ENCODE measurements around the gene PRSS22. TPM values are rescaled to one million over a fixed set of nuclear protein-coding genes. Genes with fewer than 3 reads are reported as not detected.

Gene PRSS22
- total and polyA plus RNA-seq, 2 donors (not counting 1 experiment from before 2014, with no cell fraction given) = not detected

GRCh38 chr16:2882650-2883457 lies 24.9 kb upstream of the PRSS22 start, which contains the start of gene FLYWCH2:
FLYWCH2 (plus strand) TSS chr16:2883215; CDS start chr16:2896450, 13,235 bp downstream.
- peak; percentile 99 for DNase-seq
- Histone ChIP-seq H3K27me3 (replicated peaks in 1 of 4; ENCODE audit: control extremely low read depth in 1 of 4, control insufficient read depth in 3 of 4, insufficient read depth in 4 of 4, low read length in 3 of 4) (peaks cover 0 to 2% (median 0%) of the 10 kb centered on the region in 4 experiments), H3K79me2 (ENCODE audit: control insufficient read depth, insufficient read depth, low read length) (peaks cover 13% of the 10 kb centered on the region), H3K27ac (ENCODE audit: low read length in 2 of 2) (peak within 1 kb of the TSS; percentile 86 to 89), H3K9me3 (ENCODE audit: control extremely low read depth in 1 of 3, control insufficient read depth in 2 of 3, insufficient read depth in 1 of 3, low read length in 2 of 3) (peaks cover 0 to 7% (median 0%) of the 10 kb centered on the region in 3 donors), H3K4me3 (ENCODE audit: control extremely low read depth in 1 of 5, extremely low read depth in 1 of 5, insufficient read depth in 1 of 5, low read depth in 2 of 5, low read length in 4 of 5) (peak within 1 kb of the TSS; percentile 64 to 85 (median 77)), H3K36me3 (replicated peaks in 1 of 2; ENCODE audit: control extremely low read depth in 1 of 2, control insufficient read depth in 1 of 2, extremely low read depth in 1 of 2, insufficient read depth in 2 of 2, low read length in 1 of 2) (no peaks in the 10 kb centered on the region), H3K9ac (ENCODE audit: low read length) (peak within 1 kb of the TSS; percentile 79), H3K4me1 (ENCODE audit: control insufficient read depth in 2 of 2, insufficient read depth in 2 of 2, low read length in 2 of 2) (peaks cover 6 to 14% of the 10 kb centered on the region in 2 donors), H2AFZ (ENCODE audit: insufficient read depth, low read depth, low read length, poor library complexity, severe bottlenecking) (peak within 1 kb of the TSS; percentile 99), H3K4me2 (replicated peaks; ENCODE audit: low read depth, low read length, poor library complexity, severe bottlenecking) (peak within 1 kb of the TSS; percentile 92), H4K20me1 (ENCODE audit: control insufficient read depth, insufficient read depth, low read length, poor library complexity, severe bottlenecking) (no peaks in the 10 kb centered on the region)
- intact Hi-C loops (cut with micrococcal nuclease) = loop anchor here (1.0 to 5.0 kb wide), 10 partner anchors 8 to 239 kb away; partner anchors contain the start of genes FLYWCH1, PKMYT1 and SRRM2
- peak within 1 kb of the TSS; percentile 98 for H3K27ac Mint-ChIP-seq
- H3K9me3 Mint-ChIP-seq (ENCODE audit: insufficient read depth) = no peaks in the 10 kb centered on the region
- under 1% methylated on average over 72 of the region's 73 CpGs for WGBS (ENCODE audit: insufficient coverage)
- H3K27me3 Mint-ChIP-seq = no peaks in the 10 kb centered on the region
- CTCF ChIA-PET = interaction anchor here (0.8 to 2.6 kb wide), 11 partner anchors 8 to 1593 kb away, joined by 3 to 22 read pairs (median 5); partner anchors contain the start of genes FLYWCH1 and HMOX2
- ATAC-seq (ENCODE audit: low read depth) = peak; percentile 91
- TF ChIP-seq EZH2 (IDR thresholded peaks at IDR 0.05; ENCODE audit: borderline replicate concordance, insufficient read depth, low read depth, low read length, poor library complexity, severe bottlenecking) = no peak
- no peak for TF ChIP-seq CTCF (IDR thresholded peaks at IDR 0.05)
- H3K4me1 Mint-ChIP-seq = peaks cover 12% of the 10 kb centered on the region
- H3K4me3 Mint-ChIP-seq = peak within 1 kb of the TSS; percentile 97
- POLR2A ChIA-PET = interaction anchor here (0.5 to 2.0 kb wide), 10 partner anchors 14 to 918 kb away, joined by 3 to 18 read pairs (median 6); partner anchors contain the start of genes ELOB, FLYWCH1, MLST8 and RPS2

All from B cell (primary cell).